Endodermal cell (in vitro differentiated cells): ENCODE data around the gene CHMP1B. TPM values are rescaled to one million over a fixed set of nuclear protein-coding genes. Genes with fewer than 3 reads are reported as not detected.

Experiments used
- DNase-seq: peaks from one replicate; pipeline ENCODE4 v3.0.0-alpha.2; 2017
- H3K27ac ChIP-seq: 2 replicates; pipeline ENCODE4 v1.5.1; 2013; ENCODE audit warnings: mild to moderate bottlenecking, low read depth, low read length, moderate library complexity
- H3K27me3 ChIP-seq: 2 replicates; pipeline ENCODE4 v1.6.1; 2013; ENCODE audit warnings: mild to moderate bottlenecking, low read length, moderate library complexity; ENCODE audit not compliant: insufficient read depth, control insufficient read depth, poor library complexity, severe bottlenecking
- H3K36me3 ChIP-seq: 2 replicates; pipeline ENCODE4 v1.7.0; 2013; ENCODE audit warnings: mild to moderate bottlenecking, low read length, moderate library complexity; ENCODE audit not compliant: control insufficient read depth, insufficient read depth
- H3K4me1 ChIP-seq: one replicate; pipeline ENCODE4 v1.7.0; 2013; ENCODE audit warnings: low read length; ENCODE audit not compliant: control insufficient read depth, insufficient read depth
- H3K4me3 ChIP-seq: 2 replicates; pipeline ENCODE4 v1.5.1; 2013; ENCODE audit warnings: mild to moderate bottlenecking, low read length, moderate library complexity
- H3K9ac ChIP-seq: 2 replicates; pipeline ENCODE4 v1.6.1; 2013; ENCODE audit warnings: mild to moderate bottlenecking, low read length, moderate library complexity; ENCODE audit not compliant: poor library complexity, severe bottlenecking; ENCODE audit errors: extremely low read depth
- H3K9me3 ChIP-seq: 2 replicates; pipeline ENCODE4 v1.6.1; 2013; ENCODE audit warnings: mild to moderate bottlenecking, low read length, moderate library complexity; ENCODE audit not compliant: control insufficient read depth
- H3K27ac Mint-ChIP-seq: 2 replicates; pipeline ENCODE4 v1.8.0; 2020; ENCODE audit warnings: mixed read lengths
- H3K27me3 Mint-ChIP-seq: 2 replicates; pipeline ENCODE4 v1.8.0; 2021; ENCODE audit warnings: mild to moderate bottlenecking, mixed read lengths; ENCODE audit not compliant: insufficient read depth
- H3K36me3 Mint-ChIP-seq: 2 replicates; pipeline ENCODE4 v1.8.0; 2020; ENCODE audit warnings: low read depth, mixed read lengths
- H3K4me1 Mint-ChIP-seq: 2 replicates; pipeline ENCODE4 v1.8.0; 2020; ENCODE audit warnings: mixed read lengths
- H3K4me3 Mint-ChIP-seq: 2 replicates; pipeline ENCODE4 v1.8.0; 2020; ENCODE audit warnings: mild to moderate bottlenecking, moderate library complexity, mixed read lengths
- H3K9me3 Mint-ChIP-seq: 2 replicates; pipeline ENCODE4 v1.8.0; 2020; ENCODE audit warnings: mild to moderate bottlenecking, mixed read lengths
- WGBS, 2 experiments: methylation state at CpG; one replicate each; pipeline versions ENCODE4 v1.1.5 to v1.1.7; 2013; ENCODE audit warnings: missing lambda C conversion rate in 2 of 2, mixed read lengths in 1 of 2; ENCODE audit not compliant: insufficient coverage in 1 of 2, insufficient read length in 1 of 2; 5-methylcytosine and 5-hydroxymethylcytosine counted together
- total RNA-seq, 2 donors: library from RNA; stranded (reverse); fragmentation: NEBNext Ultra II Directional in 1 of 2; extraction: Animal tissue kit (Norgen Biotek cat#: 25700) in 1 of 2; gene quantifications; 2 replicates in 1 of 2; 3 replicates in 1 of 2; pipeline ENCODE4 v1.2.1, GENCODE V29; 2021
- TF ChIP-seq, protein P1 (sequence below): fragments of 200-600 bp; sonication (generic); conservative IDR thresholded peaks from 2 replicates; pipeline ENCODE4 v1.5.0; 2021; ENCODE audit warnings: antibody characterized with exemption, mild to moderate bottlenecking

CHMP1B gene
- total RNA-seq, 2 donors from 2014 or later = 35.3 to 35.8 TPM

DNA sequence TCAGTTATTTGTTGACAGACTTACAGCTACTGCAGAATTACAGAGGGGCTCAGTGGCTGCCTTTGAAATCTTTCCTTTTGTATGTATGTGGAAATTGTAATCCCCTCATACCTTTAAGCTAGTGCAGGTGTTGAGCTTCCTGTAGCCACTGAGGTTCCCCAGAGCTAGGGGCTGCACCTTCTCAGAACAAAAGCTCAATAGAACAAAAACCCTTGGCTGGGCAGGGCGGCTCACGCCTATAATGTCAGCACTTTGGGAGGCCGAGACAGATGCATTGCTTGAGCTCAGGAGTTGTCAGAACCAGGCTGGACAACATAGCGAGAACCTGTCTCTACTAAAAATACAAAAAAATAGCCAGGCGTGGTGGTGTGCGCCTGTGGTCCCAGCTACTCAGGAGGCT, 41.3 kb upstream of the CHMP1B start:
- 90 to 93% methylated on average over 3 to 6 of the region's 6 CpGs for WGBS, 2 experiments
- H3K36me3 Mint-ChIP-seq = no peaks in the 10 kb centered on the region
- peak; percentile 72 for DNase-seq

DNA sequence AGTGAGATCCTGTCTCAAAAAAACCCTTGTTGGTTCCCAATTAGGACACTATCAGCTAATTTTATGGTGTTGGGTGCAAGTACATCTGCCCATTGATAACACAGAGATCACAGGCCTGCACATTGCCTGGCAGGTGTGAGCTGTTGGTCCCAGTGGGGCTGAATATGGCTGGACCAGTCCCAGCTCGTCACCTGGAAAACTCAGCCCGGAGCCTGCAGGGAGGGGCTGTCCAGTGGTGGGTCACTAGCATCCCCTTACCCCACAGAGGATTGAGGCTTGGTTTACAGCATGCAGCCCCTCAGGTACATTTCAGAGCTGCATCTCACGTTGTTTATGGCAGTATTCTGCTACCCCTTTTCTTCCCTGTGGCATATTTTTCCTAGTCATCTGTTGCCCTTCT, 40.8 kb upstream of the CHMP1B start:
- H3K27me3 Mint-ChIP-seq = no peaks in the 10 kb centered on the region
- H3K4me1 Mint-ChIP-seq = peaks cover 57% of the 10 kb centered on the region
- no peaks in the 10 kb centered on the region for H3K9me3 Mint-ChIP-seq
- peaks cover 2% of the 10 kb centered on the region for H3K36me3 Mint-ChIP-seq
- Histone ChIP-seq H3K4me3 (no peak overlapping the region), H3K36me3 (peaks cover 3% of the 10 kb centered on the region), H3K9ac (no peak overlapping the region), H3K4me1 (peaks cover 20% of the 10 kb centered on the region), H3K27me3 (no peaks in the 10 kb centered on the region), H3K9me3 (no peaks in the 10 kb centered on the region), H3K27ac (no peak overlapping the region)
- TF ChIP-seq, protein P1, sequence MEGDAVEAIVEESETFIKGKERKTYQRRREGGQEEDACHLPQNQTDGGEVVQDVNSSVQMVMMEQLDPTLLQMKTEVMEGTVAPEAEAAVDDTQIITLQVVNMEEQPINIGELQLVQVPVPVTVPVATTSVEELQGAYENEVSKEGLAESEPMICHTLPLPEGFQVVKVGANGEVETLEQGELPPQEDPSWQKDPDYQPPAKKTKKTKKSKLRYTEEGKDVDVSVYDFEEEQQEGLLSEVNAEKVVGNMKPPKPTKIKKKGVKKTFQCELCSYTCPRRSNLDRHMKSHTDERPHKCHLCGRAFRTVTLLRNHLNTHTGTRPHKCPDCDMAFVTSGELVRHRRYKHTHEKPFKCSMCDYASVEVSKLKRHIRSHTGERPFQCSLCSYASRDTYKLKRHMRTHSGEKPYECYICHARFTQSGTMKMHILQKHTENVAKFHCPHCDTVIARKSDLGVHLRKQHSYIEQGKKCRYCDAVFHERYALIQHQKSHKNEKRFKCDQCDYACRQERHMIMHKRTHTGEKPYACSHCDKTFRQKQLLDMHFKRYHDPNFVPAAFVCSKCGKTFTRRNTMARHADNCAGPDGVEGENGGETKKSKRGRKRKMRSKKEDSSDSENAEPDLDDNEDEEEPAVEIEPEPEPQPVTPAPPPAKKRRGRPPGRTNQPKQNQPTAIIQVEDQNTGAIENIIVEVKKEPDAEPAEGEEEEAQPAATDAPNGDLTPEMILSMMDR = no peak
- H3K4me3 Mint-ChIP-seq = no peak overlapping the region
- WGBS, 2 experiments = 80 to 94% methylated on average over 2 to 3 of the region's 3 CpGs
- no peak for DNase-seq
- peak overlapping the region; percentile 84 for H3K27ac Mint-ChIP-seq

More for the DNA sequence above, 41.3 kb upstream of the CHMP1B start:
- no peak overlapping the region for H3K9ac ChIP-seq
- peaks cover 58% of the 10 kb centered on the region for H3K4me1 Mint-ChIP-seq
- H3K9me3 ChIP-seq = no peaks in the 10 kb centered on the region
- peaks cover 3% of the 10 kb centered on the region for H3K36me3 ChIP-seq
- peaks cover 20% of the 10 kb centered on the region for H3K4me1 ChIP-seq
- H3K27me3 ChIP-seq = no peaks in the 10 kb centered on the region
- no peaks in the 10 kb centered on the region for H3K27me3 Mint-ChIP-seq
- TF ChIP-seq, protein P1 = no peak
- no peak overlapping the region for H3K27ac ChIP-seq
- peak overlapping the region; percentile 45 for H3K27ac Mint-ChIP-seq
- H3K9me3 Mint-ChIP-seq = no peaks in the 10 kb centered on the region
- H3K4me3 ChIP-seq = no peak overlapping the region
- no peak overlapping the region for H3K4me3 Mint-ChIP-seq

DNA sequence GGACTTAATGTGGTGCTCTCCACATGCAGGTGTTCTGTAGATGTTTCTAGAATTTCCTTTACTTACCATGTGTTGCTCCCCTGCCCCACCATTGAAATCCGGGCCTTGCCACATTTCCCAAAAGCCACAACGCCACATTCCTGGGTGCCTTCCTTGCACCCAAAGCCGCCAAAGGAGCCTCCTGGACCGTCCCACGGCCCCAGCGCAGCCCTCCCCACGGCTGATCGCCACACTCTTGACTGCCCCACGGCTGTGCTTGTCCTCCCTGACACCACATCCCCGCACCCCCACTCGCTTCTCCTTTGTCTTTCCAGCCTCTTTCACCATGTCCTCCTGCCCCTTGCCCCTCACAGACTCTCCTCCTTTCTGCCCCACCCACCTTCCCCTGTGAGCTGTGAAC, 40.2 kb upstream of the CHMP1B start:
- peak overlapping the region; percentile 84 for H3K27ac Mint-ChIP-seq
- H3K4me1 Mint-ChIP-seq = peaks cover 50% of the 10 kb centered on the region
- Histone ChIP-seq H3K4me1 (peaks cover 20% of the 10 kb centered on the region), H3K4me3 (no peak overlapping the region), H3K9me3 (peaks cover 4% of the 10 kb centered on the region), H3K36me3 (peaks cover 3% of the 10 kb centered on the region), H3K27me3 (no peaks in the 10 kb centered on the region), H3K9ac (no peak overlapping the region), H3K27ac (no peak overlapping the region)
- WGBS, 2 experiments = 93 to 96% methylated on average over 7 to 11 of the region's 11 CpGs
- no peak overlapping the region for H3K4me3 Mint-ChIP-seq
- peaks cover 5% of the 10 kb centered on the region for H3K36me3 Mint-ChIP-seq
- no peak for DNase-seq
- TF ChIP-seq, protein P1 = no peak
- H3K27me3 Mint-ChIP-seq = no peaks in the 10 kb centered on the region
- H3K9me3 Mint-ChIP-seq = no peaks in the 10 kb centered on the region
